HG03108 (cell line): ENCODE results near the gene OR1I1.

Source experiments
- ATAC-seq: cut with Tn5 transposase; IDR thresholded peaks from one replicate; pipeline ENCODE4 v1.9.1; 2021; ENCODE audit warnings: moderate library complexity; ENCODE audit not compliant: unreplicated experiment

OR1I1 gene

DNA sequence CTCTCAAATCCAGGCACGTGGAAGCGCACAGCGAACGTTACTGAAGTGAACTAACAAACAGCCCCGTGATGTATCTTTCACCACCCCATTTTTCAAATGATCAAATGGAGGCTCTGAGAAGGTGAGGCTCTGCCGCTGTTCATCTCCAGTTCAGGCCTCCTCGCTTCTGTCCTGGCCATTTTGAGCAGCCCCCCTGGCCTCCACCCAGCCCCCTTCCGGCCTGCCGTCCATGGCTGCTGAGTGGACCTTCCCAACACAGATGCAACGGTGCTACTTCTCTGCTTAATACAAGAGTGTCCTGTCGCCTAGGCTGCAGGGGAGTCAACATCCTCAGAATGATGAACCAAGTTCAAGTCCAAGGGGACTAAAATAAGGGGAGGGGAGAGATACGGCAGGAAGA lies 34.8 kb downstream of the OR1I1 start:
- no peak for ATAC-seq

- no peak for ATAC-seq
Measured at GRCh38 chr19:15118248-15118647, 36.2 kb downstream of the OR1I1 start.

- ATAC-seq: no peak
Measured at GRCh38 chr19:15118789-15119494, 36.9 kb downstream of the OR1I1 start.

- ATAC-seq: no peak
Measured at GRCh38 chr19:15120135-15121026, 38.4 kb downstream of the OR1I1 start.

DNA sequence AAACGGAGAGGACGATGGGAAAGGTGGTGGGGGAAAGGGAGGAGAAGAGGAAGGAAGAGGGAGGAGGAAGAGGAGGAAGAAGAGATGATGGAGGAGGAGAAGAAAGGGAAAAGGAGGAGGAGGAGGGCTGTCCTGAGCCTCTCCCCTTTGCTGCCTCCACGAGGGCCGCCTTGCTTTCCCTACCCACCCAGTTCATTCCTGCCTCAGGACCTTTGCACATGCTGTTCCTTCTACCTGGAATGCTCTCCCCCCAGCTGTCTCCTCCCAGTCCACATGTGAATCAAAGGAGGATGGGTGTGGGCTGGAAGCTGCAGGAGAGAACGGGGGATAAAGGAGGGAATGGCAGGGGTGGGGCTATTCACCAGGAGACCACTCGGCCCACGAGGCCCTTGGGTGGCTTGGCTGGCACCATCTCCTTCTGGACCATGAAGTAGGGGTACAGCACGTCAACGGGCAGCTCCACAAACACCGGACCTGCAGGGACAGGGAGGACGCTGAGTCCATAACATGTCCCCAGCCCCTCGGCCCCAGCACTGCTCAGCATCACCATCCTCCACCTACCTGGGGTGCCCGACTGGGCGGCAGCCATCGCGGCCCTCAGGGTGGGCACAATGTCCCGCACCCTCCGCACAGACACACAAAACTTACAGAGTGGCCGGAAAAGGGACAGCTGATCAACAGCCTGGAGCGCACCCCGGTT lies 40.5 kb downstream of the OR1I1 start:
- ATAC-seq: no peak

- no peak for ATAC-seq
Measured at GRCh38 chr19:15123031-15123890, 41.2 kb downstream of the OR1I1 start.

GRCh38 chr19:15123900-15124299 lies 41.9 kb downstream of the OR1I1 start:
- ATAC-seq: no peak

GRCh38 chr19:15124572-15125231 lies 42.7 kb downstream of the OR1I1 start:
- ATAC-seq: no peak

- peak; percentile 85 for ATAC-seq
Measured at GRCh38 chr19:15125232-15126067, 43.4 kb downstream of the OR1I1 start.

DNA sequence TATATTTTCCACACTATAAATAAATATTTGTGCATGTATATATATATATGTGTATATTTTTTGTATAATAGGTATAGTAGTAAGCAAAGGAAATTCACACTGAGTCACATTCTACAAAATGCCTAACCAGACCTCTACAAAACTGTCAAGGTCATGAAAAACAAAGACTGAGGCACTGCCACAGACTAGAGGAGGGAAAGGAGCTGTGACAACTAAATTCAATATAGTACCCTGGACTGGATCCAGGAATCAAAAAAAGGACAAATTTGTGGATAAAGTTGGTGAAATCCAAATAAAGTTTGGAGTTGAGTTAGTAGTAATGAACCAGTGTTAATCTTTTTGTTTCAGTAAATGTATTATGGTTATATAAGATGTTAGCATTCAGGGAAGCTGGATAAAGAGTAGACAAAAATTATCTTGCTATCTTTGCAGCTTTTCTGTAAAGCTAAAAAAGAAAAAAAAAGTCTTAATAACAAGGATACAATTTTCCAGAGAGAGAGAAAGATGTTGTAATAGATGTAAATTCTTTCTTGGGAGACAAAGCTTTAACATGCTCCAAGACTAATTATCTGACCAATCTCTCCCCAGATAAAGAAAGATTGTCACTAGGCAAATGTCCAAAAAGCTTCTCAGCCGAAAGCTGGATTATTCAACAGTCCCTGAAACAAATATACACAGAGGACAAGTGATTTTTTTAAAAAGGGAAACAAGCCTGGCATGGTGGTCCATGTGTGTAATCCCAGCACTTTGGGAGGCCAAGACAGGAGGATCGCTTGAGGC lies 44.3 kb downstream of the OR1I1 start:
- ATAC-seq: no peak

GRCh38 chr19:15128162-15128770 lies 46.3 kb downstream of the OR1I1 start:
- no peak for ATAC-seq

- no peak for ATAC-seq
Measured at GRCh38 chr19:15129856-15130585, 48.0 kb downstream of the OR1I1 start.

DNA sequence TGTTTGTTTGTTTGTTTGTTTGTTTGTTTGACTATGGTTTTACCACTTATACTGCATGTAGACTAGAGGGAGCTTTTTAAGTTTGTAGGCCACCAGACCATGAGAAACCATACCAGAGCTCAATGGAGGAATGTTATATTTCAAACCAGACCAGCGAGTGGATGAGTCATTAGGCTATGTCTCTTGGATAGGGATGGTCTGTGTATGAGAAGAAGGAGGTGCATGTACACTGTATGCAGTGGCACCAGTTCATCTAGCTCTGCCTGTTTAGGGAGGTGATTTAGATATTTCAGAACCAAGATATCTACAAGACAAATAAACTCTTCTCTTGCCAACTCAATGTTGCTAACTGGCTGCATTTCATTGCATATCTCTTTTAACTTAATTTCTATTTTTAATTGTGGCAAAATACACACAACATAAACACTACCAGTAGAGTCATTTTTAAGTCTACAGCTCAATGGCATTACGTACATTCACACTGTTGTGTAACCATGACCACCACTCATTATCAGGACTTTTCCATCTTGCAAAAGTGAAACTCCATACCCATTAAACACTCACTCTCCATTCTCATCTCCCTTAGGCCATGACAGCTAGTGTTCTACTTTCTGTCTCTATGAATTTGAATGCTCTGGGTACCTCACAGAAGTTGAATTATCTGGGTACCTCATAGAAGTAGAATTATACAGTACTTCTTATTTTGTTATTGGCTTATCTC lies 54.4 kb downstream of the OR1I1 start:
- ATAC-seq: no peak

- ATAC-seq: no peak
Measured at GRCh38 chr19:15137777-15138176, 55.8 kb downstream of the OR1I1 start.

GRCh38 chr19:15138427-15138826 lies 56.4 kb downstream of the OR1I1 start:
- ATAC-seq: no peak

DNA sequence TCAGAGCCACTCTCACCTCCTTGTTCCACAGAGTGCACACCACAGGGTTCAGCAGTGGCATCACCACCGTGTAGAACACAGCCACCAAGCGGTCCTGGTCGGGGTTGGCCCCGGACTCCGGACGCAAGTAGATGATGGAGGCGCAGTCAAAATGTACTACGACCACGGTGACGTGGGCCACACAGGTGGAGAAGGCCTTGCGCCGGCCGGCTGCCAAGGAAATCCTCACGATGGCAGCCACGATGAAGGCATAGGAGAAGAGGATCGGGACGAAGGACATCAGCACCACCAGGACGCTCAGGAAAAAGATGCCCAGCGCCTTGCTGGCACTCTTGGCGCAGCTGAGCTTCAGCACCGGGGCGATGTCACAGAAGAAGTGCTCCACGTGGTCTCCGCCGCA lies 59.1 kb downstream of the OR1I1 start:
- no peak for ATAC-seq

- ATAC-seq: no peak
Measured at GRCh38 chr19:15142313-15142712, 60.3 kb downstream of the OR1I1 start.
